Ramos (cell line): ENCODE measurements around the gene ZNF346.

ENCODE experiments used
- in situ Hi-C: fragments of 300-500 bp; cut with MboI; formaldehyde crosslinking; loops from one replicate; pipeline ENCODE4 v1.14.3; 2022; ENCODE audit warnings: low sequenced_read_pairs; ENCODE audit not compliant: unreplicated experiment

Gene ZNF346

GRCh38 chr5:177092178-177093081, 69.9 kb downstream of the ZNF346 start:
- in situ Hi-C loops = no loop called here

GRCh38 chr5:177093082-177093712, 70.7 kb downstream of the ZNF346 start:
- in situ Hi-C loops = no loop called here

GRCh38 chr5:177093803-177094202, 71.3 kb downstream of the ZNF346 start:
- in situ Hi-C loops = no loop called here

GRCh38 chr5:177094224-177095087, 72.0 kb downstream of the ZNF346 start:
- in situ Hi-C loops = no loop called here

DNA sequence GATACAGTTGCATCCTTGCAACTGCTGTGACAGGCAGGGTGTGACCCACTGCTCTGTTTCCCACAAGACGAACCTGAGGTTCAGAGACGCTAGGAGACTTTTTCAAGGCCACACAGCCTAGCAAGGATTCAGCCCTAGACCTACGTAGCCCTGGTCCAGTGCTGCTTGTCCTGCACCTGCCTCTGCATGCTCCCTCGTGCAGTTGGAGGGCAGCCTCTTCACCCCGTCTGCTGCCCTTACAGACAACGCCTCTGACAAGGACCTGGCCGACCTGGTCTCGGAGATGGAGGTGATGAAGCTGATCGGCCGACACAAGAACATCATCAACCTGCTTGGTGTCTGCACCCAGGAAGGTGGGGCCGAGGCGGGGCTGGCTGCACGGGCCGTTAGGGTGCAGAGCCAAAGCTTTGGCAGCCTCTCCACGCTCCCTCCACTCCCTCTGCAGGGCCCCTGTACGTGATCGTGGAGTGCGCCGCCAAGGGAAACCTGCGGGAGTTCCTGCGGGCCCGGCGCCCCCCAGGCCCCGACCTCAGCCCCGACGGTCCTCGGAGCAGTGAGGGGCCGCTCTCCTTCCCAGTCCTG, 72.7 kb downstream of the ZNF346 start:
- in situ Hi-C loops = no loop called here

GRCh38 chr5:177096162-177097015, 73.9 kb downstream of the ZNF346 start:
- in situ Hi-C loops = no loop called here

GRCh38 chr5:177097016-177097985, 74.8 kb downstream of the ZNF346 start:
- in situ Hi-C loops = no loop called here

DNA sequence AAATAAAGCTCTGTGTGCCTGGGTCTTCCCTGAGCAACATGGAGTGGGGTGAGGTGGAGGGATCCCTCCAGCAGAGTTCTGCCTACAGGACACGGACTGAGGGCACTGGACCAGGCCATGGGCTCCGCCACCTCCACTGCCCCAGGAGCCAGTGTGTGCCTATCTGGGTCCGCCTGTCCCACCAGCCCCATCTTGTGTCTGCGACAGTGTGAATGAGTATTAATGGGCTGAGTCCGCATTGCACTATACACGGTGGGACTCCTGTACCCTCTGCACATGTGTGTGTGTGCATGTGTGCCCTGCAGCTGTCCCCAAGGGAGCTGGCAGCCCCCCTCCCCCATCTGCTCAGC, 75.6 kb downstream of the ZNF346 start:
- in situ Hi-C loops = no loop called here

- in situ Hi-C loops = no loop called here
These were observed 76.1 kb downstream of the ZNF346 start for GRCh38 chr5:177098470-177099141.

- in situ Hi-C loops = loop anchor here (25.0 kb wide), 1 partner anchor 1362 kb away; no protein-coding TSS in a partner anchor
These were observed 77.1 kb downstream of the ZNF346 start for GRCh38 chr5:177099422-177100093.

GRCh38 chr5:177100714-177101121, 78.2 kb downstream of the ZNF346 start:
- in situ Hi-C loops = loop anchor here (25.0 kb wide), 1 partner anchor 1363 kb away; no protein-coding TSS in a partner anchor

DNA sequence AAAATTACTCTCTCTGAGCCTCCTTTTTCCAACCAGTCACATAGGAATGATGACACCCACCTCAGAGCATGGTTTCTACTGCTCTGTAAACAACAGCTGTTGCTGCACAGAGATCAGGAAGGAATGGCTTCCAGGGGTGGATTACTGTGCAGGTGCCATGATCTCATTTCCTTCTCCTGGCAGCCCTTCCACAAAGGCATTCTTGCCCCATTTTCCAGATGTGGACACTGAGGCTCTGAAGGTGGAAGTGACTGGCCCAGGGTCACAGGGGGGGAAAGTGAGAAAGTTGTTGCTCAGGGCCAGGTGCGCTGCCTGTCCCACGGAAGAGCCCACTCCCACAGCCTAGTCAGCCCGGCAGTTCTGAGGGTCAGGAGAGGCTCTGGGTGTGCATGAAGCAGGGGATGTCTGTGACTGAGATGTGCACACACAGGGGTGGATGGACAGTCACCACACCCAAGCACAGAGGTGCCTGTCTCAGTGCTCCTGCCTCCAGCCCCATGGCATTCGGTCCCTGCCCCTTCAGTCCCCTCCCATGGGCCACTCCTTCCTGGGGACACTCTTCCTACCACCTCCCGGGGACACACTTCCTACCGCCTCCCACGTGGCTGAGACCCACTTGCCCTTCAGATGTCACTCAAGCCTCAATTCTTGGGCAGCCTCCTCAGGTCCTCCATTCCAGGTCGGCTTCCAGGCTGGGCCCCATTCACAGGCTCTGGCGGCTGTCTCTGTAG, 81.2 kb downstream of the ZNF346 start:
- in situ Hi-C loops = loop anchor here (25.0 kb wide), 1 partner anchor 1366 kb away; no protein-coding TSS in a partner anchor

DNA sequence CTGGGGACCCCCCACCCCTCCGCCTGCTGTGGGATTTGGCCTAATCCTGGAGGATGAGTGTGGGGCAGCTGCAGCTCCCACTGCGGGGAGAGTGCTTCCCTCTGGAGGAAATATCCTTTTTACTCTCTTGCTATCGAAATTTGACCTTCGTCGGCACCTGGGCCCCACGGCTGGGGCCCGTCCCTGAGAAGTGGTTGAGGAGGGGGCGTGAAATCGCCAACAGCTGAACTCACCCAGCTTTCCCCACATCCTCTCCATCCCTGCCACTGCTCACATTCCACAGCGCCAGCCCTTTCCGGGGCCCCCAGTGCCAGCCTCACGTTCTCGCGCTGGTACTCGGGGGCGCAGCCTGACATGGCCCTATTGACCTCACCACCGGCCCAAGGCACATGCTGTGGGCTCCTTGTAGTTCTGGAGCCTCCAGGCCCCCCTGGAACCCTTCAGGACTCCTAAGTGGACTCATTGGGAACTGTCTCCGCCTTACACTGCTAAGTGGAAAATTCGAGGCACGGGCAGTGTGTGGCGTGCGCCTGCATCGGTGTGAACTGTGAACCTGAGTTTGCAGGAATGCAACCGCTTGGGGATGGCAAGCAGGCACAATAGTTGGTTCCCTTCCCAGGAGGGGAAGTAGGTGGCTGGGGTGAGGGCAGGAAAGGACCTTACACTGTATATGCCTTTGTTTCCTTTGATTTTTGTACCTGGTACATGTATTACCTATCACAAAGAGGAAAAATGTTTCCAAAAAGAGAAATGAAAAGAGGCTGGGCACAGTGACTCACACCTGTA, 83.4 kb downstream of the ZNF346 start:
- in situ Hi-C loops = loop anchor here (25.0 kb wide), 1 partner anchor 1369 kb away; no protein-coding TSS in a partner anchor

DNA sequence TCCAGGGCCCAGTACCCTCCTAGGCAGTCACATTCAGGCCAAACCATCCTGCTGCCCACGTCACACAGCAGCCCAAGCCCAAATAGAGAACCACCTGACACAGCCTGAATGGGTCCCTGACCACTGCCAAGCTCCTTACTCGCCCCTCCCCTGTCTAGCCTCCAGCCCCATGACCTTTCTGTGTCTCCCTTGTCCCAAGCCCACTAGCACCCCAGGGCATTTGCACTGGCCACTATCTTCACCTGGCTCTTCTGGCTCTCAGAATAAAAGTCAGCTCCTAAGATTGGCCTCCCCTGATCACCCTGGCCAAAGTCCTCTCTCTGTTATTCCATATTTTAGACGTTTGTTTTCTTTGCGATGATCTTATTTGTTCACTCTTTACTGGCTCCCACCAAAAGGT, 84.7 kb downstream of the ZNF346 start:
- in situ Hi-C loops = loop anchor here (25.0 kb wide), 1 partner anchor 1370 kb away; no protein-coding TSS in a partner anchor

DNA sequence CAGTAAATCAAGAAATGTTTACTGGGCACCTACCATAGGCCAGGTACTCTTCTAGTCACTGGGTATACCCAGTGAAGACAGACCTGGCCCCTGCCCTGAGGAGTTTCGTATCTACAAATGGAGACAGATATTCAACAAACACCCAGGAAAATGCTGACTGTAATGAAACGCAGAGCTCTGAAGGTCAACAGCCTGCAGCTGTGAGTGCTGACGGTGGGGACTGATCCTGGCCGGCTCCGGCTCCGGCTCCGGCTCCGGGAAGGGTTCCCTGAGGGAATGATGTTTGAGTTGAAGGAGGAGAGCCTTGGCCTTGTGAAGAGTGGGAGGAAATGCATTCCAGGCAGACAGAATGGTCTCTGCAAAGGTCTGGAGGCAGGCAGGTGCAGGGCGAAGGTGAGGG, 87.3 kb downstream of the ZNF346 start:
- in situ Hi-C loops = loop anchor here (5.0 to 25.0 kb wide), 2 partner anchors 448 to 1373 kb away; no protein-coding TSS in a partner anchor
